ENCODE data around the gene RNASE13.

Gene RNASE13

DNA sequence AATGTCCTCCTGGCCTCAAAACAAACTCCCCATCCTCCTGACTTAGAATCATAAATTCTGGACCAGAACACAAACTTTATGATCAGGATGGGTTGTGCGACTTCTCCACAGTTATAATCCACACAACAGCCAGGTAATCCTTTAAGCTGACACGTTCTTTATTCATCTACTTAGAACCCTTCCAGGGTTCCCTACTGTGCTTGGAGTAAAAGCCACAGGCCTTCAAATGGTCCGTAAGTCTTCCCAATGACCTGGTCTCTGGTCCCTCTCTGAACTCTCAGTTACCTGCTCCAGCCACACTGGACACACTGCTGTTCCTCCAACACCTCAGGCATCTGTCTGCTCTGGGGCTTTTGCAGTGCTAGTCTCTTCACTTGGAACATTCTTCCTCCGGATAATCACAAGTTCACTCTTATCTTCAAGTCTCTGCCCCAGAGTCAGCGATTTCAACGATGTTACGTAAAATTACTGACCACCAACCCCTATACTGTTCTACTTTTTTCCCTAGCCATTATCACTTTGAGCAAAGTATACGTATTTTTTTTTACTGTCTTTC, 5.8 kb upstream of the RNASE13 start:
- DNase-seq, result no peak

GRCh38 chr14:21039585-21040369, 5.2 kb upstream of the RNASE13 start:
- peak; percentile 54 for DNase-seq

- DNase-seq, result peak; percentile 2
Observed at GRCh38 chr14:21038441-21039422, 4.1 kb upstream of the RNASE13 start.

GRCh38 chr14:21037156-21037555, 2.5 kb upstream of the RNASE13 start:
- no peak for DNase-seq

DNA sequence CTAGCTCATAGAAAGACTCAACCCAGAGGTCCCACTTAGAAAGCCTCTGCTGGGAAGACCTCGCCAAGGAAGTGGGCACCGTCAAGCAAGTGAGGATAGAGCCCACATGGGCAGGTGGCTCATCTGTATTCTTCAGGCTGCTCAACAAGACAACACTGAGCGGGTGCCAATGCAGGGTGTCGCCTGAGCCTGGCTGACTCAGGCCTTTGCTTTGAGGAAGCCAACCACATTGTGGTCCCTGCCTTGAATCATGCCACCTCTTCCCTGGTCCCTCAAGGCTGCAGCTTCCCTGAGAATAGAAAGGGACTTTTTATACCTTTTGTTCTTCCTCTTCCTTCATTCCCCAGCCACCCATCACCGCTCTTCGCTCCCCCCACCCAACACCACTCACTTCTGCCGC, 2.1 kb upstream of the RNASE13 start:
- no peak for DNase-seq

- no peak for DNase-seq
Observed at GRCh38 chr14:21033133-21033698, 1.4 kb downstream of the RNASE13 start.

- no peak for DNase-seq
Observed at GRCh38 chr14:21032326-21033132, 2.1 kb downstream of the RNASE13 start.

- DNase-seq, result no peak
Observed at GRCh38 chr14:21030531-21030930, 4.1 kb downstream of the RNASE13 start.

GRCh38 chr14:21029917-21030316, 4.7 kb downstream of the RNASE13 start, which contains the start of gene TPPP2:
TPPP2 (plus strand) TSS chr14:21030217; CDS start chr14:21030582, 365 bp downstream.
- no peak for DNase-seq

GRCh38 chr14:21026988-21027315, 7.7 kb downstream of the RNASE13 start:
- no peak for DNase-seq

DNA sequence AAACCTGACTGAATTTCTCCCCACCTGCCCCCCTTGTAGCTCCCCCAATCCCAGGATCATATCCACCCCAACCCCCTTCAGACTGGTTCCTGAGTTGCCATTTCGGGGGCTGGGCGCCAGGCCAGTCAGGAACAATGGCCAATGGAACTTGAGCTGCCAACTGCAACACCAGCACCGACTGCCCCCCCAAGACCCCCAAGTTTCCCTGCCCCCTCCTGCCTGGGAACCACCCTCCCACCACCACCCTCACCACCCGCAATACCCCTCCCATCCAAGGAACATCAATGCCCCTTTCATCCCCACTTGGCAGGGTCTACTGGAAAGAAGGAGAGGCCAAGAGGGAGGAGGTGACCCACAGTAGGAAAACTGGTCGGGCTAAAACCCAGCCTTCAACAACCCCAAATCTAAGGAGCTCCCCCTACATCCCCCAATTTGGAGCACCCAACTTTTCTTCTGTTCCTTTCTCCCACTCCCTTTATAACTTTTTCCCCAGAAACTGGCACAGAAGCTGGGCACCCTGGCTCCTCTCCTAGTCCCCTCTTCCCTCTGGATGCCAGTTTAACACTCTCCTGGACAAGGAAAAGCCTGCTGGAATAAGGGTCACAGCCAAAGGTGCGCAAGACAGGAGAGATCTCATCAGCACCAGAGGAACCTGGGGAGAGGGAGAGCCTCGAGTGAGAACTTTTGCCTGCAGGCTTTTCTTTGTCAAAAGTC, 8.2 kb downstream of the RNASE13 start:
- no peak for DNase-seq

- no peak for DNase-seq
Observed at GRCh38 chr14:21025371-21026273, 9.0 kb downstream of the RNASE13 start.

GRCh38 chr14:21024585-21025370, 9.8 kb downstream of the RNASE13 start, which contains the start of gene NDRG2:
NDRG2 (minus strand) TSS chr14:21025061; CDS start chr14:21023315, 1,746 bp downstream.
- DNase-seq, result no peak

DNA sequence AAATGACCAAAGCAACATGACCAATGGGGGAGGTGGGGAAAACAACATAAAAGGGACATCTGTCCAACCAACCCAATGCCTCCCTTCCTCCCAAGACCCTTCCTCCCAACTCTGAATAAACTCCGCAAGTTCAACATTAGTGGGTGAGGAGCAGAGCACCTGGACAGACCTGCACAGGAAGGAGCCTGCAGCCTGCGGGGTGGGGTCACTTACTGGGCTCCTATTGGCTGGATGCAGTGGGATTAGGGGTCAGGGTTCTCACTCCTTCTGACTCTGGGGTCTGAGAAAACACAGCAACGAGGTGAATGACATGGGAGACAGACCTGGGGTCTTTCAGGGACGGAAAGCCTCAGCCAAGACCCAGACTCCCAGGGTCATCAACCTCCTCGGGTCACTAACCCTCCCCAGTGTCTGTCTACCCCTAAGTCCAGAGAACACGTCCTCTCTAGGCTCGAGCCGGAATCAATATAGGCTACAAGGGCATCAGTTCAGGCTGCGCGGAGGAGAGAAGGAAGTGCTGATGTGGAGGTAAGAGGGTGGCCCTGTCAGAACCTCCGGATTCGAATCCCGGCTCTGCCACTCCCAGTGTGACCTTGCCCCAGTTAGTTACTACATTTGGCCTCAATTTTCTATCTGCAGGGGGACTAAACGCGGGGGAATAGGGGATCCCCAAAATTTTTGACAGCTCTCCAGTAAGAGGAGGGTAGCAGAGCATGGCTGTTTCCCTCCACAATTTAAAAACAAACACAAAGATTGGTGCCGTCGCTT, 10.6 kb downstream of the RNASE13 start:
- DNase-seq, result no peak

DNA sequence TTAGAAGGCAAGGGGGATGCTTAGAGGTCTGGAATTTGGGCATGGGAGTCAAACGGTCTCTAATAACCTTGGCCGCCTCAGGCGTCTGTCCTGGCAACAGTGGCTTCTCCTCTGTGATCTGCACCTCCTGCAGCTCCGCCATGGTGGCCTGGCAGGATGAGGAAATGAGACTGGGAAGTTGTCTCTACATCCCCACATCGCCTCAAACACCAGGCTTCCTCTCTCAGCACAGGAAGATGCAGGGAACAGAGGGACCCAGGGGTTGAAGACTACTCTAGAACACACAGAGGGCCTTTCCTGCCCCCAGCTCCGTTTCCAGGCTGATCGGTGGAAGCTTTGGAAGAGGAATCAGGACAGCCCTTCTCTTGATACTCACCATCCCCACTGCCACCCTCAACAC, 11.4 kb downstream of the RNASE13 start:
- no peak for DNase-seq

GRCh38 chr14:21022686-21023085, 11.9 kb downstream of the RNASE13 start:
- no peak for DNase-seq

DNA sequence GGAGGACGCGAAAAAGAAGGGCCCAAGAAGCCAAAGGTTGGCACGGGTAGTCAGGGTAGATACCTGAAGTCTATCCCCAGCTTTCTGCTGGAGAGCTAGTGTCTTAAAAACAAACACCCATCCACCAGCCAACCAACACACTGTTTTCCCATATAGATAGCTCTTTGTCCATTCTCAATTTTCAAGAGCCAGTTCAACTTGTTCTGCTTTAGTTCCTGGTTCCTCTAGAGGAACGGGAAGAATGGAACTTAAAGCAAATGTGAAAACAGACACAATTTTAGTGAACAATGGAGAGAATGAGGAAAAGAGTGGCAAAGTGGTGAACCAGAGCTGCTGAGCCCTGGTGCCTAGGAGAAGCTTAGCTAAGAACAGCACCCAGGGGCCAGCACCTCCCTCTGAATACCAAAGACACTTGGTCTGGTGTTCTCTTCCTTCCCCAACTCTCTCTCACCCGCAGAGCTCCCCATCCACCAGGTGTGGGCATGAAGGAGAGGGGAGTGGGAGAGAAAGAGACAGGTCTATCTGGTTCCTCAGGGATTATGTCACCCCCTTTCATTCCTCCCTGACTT, 13.5 kb downstream of the RNASE13 start:
- DNase-seq, result no peak

DNA sequence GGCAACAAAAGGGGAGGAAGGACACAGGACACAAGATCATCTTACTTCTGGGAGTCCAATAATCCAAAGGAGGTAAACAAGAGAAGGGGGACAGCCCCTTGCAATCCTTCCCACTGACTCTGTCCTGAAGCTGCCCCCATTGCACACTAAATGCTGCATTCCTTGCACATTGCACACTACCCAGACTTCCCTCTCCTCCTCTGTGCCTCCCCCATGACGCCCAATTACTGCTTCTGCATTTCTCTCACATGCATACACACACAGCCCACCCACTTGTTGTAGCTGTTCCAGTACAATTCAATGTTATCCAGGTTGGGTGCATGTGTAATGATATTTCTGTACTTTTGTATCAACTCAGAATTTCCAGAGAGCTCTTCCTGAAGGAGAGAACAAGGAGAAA, 15.2 kb downstream of the RNASE13 start:
- no peak for DNase-seq
